Panc1 (cell line): ENCODE measurements around the gene CST5.

Experiments
- TF ChIP-seq, protein P1 (sequence below): fragments of 450-650 bp; IDR thresholded peaks from 2 replicates; pipeline ENCODE4 v1.5.1; 2017; ENCODE audit warnings: mild to moderate bottlenecking
- TF ChIP-seq, protein P2 (sequence below), 2 experiments: IDR thresholded peaks; 2 replicates each; pipeline ENCODE4 v1.6.1; 2011 to 2012; ENCODE audit warnings: low read depth in 2 of 2, control low read depth in 1 of 2, low read length in 1 of 2, mild to moderate bottlenecking in 1 of 2, moderate library complexity in 1 of 2; ENCODE audit not compliant: insufficient read depth in 1 of 2

GRCh38 chr20:23879328-23879798 is at the start of gene CST5:
- TF ChIP-seq, protein P1, sequence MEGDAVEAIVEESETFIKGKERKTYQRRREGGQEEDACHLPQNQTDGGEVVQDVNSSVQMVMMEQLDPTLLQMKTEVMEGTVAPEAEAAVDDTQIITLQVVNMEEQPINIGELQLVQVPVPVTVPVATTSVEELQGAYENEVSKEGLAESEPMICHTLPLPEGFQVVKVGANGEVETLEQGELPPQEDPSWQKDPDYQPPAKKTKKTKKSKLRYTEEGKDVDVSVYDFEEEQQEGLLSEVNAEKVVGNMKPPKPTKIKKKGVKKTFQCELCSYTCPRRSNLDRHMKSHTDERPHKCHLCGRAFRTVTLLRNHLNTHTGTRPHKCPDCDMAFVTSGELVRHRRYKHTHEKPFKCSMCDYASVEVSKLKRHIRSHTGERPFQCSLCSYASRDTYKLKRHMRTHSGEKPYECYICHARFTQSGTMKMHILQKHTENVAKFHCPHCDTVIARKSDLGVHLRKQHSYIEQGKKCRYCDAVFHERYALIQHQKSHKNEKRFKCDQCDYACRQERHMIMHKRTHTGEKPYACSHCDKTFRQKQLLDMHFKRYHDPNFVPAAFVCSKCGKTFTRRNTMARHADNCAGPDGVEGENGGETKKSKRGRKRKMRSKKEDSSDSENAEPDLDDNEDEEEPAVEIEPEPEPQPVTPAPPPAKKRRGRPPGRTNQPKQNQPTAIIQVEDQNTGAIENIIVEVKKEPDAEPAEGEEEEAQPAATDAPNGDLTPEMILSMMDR = no peak
- TF ChIP-seq, protein P2, sequence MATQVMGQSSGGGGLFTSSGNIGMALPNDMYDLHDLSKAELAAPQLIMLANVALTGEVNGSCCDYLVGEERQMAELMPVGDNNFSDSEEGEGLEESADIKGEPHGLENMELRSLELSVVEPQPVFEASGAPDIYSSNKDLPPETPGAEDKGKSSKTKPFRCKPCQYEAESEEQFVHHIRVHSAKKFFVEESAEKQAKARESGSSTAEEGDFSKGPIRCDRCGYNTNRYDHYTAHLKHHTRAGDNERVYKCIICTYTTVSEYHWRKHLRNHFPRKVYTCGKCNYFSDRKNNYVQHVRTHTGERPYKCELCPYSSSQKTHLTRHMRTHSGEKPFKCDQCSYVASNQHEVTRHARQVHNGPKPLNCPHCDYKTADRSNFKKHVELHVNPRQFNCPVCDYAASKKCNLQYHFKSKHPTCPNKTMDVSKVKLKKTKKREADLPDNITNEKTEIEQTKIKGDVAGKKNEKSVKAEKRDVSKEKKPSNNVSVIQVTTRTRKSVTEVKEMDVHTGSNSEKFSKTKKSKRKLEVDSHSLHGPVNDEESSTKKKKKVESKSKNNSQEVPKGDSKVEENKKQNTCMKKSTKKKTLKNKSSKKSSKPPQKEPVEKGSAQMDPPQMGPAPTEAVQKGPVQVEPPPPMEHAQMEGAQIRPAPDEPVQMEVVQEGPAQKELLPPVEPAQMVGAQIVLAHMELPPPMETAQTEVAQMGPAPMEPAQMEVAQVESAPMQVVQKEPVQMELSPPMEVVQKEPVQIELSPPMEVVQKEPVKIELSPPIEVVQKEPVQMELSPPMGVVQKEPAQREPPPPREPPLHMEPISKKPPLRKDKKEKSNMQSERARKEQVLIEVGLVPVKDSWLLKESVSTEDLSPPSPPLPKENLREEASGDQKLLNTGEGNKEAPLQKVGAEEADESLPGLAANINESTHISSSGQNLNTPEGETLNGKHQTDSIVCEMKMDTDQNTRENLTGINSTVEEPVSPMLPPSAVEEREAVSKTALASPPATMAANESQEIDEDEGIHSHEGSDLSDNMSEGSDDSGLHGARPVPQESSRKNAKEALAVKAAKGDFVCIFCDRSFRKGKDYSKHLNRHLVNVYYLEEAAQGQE (IDR thresholded peaks at IDR 0.05; ENCODE audit: insufficient read depth in 1 of 2, low read depth in 2 of 2, low read length in 1 of 2) = no peak
